HG02884 (cell line): ENCODE data around the gene SETD2.

Experiments used
- ATAC-seq: cut with Tn5 transposase; IDR thresholded peaks from one replicate; pipeline ENCODE4 v1.9.1; 2021; ENCODE audit warnings: mild to moderate bottlenecking, moderate library complexity; ENCODE audit not compliant: unreplicated experiment

Gene SETD2

DNA sequence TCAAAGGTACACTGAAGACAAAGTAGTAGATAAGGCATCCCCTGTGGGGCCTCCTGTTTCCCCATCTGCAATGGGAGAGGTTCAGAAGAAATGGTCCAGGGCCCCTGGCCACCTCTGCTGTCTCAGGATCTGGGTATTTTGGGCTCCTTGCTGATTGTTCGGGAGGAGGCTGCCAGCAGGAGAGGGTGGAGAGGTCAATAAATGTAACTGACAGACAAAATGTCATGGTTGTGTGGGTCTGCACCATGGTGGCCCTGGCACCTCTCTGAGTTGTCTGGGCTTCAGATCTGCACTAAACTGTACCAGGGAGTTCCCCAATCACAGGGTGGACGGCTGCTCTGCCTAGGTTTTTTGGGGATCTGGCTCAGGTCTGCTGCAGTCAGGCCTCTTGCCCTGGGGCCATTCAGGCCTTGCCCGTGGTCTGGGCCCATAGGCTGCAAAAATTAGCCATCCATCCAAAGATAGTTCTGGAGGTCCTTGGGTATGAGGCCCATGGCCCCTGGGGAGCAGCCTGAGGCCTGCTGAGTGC, 177.1 kb downstream of the SETD2 start:
- ATAC-seq: no peak

DNA sequence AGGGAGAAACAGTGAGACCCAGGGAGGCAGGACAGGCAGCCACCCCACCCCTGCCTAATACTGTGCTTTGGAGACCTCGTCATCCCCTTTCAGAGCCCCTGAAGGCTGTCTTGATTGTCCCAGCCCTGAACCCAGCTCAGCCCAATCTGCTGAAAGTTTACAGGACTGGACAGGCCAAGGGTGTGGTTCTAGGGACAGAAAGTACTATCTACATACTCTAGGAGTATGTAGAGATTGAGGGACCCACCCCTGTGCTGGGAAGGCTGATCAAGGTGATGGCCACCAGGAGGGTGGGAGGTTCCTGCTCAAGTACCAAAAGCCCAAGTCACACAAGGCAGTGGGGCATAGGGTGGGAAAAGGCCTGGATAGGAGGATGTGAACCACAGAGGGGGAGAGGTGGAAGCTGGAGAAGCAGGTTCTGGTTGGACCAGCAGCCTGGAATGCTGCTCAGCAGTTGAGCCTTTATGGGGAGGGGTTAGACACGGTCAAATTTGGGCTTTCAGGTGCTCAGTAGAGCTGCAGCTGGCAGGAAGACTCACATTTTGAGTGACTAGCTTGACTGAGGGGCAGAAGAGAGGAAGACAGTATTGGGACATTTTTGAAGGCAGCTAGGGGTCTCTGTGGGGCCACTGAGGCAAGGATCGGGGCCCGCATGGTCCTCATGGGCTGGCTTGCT, 177.7 kb downstream of the SETD2 start:
- no peak for ATAC-seq

DNA sequence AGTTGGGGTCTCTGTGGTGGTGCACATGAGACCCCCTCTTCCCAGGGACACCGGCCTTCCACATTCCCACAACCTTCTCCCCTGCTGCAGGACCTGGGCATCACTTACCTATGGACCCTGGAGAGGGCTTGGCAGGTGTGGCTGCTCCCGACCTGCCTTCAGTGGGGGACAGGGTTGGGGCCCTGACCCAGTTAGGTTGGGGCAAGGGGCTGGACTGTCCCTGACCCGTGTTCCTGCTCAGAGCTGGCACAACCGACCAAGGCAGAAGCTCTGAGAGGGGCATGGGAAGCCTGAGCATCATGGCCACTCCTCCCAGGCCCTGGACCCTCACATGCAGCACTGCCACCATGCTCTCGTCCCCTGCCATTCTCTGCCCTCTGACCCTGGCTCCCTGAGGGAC, 178.3 kb downstream of the SETD2 start:
- no peak for ATAC-seq

DNA sequence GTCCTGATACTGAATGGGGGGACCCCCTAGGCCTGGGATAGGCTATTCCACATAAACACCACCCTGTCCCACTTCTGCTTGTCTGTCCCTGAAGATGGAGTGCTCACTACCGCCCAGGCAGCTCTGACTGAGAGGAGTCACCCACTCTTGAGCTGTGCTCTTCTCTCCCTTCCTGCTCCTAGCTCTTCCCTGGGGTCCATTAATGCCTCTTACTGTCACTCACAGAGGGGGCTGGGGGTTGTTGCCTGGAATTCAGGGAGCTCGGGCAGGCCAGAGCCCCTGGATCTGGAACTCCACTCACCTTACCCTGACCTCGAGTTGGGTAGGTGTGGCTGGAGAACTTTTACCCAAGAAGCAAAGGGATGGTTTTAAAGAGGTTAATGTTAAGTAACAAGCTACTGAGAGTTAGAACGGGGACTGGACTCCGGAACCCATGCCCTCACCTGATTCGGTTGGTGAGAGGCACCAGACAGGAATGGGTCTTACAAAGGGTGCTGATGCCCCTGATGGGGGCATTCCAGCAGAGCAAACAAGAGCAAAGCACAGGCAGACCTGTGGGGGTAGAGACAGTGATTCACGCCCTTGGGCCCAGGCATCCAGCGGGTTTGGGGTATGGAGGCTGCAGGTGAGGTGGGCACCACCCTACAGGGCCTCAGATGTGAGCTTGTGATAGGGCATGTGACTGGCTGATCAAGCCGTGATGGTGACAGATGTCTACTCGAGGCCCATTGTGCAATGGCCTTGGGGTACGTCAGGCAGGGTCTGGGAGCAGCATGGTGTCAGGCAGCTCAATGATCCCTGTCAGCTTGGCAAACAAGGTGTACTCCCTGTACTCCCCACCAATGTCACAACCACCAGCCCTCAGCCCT, 179.1 kb downstream of the SETD2 start:
- no peak for ATAC-seq

DNA sequence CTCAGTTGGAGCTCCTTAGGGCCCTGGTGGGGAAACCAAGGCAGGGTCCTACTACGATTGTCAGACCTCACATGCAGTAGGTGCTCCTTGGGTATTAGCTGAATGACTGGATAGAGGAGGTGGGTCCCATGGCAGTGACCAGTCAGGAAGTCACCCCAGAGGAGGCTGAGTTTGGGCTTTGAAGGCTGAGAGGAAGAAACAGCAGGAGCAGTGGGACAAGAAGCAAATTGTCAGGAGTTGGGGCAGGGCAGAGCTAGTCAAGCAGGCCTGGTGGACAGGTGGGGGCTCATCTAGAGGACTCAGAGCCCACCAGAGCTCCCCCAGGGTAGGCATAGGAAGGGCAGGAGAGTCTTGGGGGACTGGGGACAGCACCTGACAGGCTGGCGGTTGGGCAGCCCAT, 181.4 kb downstream of the SETD2 start:
- ATAC-seq: no peak

DNA sequence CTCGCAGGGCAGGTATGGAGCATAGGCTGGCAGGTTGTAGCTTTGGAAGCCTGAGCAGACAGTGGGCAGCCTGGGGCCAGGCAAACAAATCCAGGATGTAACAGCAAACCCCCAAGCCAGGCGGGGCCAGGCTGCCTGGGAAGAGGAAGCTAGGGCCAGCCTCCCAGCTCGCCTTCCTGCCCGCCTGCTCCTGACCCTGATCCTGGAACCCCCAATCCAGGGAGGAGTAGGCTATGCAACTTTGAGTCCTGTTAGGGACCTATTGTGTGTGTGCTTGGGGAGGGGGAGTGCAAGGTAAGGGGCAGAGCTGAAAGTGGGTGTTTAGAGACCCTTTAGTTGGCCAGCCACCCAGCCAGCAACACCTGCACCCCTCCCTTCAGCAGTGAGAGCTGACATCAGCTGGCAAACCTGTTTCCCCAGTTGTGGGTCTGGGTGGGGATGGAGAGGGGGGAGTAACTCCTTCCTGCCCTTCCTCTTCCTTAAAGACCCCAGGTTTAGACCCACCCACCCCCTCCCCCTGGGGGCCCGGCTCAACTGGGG, 181.9 kb downstream of the SETD2 start:
- no peak for ATAC-seq

DNA sequence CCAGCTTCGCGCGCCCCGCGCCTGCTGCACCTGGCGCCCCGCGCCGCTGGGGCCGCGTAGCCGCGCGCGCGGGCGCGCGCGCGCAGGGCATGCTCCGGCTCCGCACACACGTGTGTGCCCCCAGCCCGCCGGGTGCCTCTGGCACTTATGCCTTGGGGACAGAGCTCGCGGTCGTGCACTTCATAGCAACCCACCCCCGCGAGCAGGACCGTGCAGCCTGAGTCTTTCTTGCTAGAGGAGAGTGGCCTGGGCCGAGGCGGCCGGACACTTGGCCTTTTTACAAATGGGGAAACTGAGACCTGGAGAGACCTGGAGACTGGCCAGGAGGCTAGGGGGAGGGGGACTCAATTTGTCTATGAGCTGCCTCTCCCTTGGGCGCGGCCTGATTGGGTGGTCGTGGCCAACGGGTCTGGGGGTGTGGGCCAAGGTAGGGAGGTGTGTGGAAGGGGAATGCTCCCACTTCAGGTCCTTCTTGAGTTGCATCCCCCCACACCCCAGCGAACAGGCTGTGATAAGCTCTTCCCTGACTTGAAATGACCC, 183.9 kb downstream of the SETD2 start:
- peak; percentile 10 for ATAC-seq

DNA sequence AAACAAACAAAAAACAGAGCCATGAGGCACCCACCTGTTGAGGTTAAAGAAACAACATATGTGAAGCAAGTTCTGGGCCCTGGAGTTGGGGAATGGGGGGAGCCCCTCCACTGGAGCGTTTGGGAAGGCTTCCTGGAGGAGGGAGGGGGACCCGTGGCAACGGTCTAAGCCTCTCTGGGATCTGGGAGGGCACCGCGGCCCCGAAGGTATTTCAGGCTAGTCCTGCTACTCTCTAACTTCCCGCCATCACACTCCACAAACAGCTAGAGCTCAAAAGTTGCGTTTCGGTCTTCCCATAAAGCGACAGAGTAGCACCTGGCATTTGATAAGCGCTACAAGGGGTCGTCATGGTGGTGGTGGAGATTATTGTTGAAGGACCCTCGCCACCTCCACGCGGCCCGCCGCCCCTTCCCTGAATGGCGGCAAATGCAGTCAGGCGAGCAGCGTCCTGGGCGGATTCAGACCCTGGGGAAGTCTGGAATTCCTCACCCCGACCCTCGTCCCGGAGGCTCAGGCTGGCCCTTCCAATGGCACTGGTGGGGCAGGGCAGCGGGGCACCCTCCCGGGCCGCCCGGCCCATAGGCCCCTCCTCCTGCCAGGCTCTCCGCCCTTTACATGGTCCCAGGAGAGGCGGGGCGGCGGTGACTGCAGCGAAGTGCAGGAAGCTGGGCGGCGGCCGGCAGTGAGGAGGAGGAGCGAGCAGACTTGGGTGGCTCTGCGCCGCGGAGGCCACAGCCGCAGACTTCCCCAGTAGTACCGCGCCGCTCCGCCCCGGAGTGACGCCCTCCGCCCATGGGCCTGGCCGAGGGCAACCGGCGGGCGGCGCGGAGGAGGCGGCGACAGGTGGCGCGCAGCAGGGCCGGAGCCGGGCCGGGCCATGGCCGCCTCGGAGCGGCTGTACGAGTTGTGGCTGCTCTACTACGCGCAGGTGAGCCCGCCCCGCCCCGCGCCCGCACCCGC, 184.6 kb downstream of the SETD2 start, which contains the start of gene NBEAL2:
Gene NBEAL2, plus strand, starts transcription at position 682 of the 960 bp plus-strand sequence. Its CDS starts 196 bp downstream, at position 878.
- ATAC-seq: peak; percentile 70

DNA sequence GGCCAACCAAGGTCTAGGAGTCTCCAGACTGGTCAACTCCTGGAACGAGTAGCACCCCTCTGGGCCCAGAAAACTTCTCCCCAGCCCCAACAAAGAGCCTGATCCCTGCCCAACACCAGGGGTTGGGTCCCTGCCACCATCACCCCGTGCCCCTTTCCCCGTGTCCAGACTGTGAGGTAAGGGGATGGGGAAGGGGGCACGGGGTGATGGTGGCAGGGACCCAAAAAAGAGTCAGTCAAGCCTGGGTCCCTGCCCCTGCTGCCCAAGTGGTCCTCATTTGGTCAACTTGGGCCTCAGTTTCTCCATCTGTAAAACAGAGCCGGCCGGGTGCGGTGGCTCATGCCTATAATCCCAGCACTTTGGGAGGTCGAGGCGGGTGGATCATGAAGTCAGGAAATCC, 185.5 kb downstream of the SETD2 start:
- no peak for ATAC-seq

DNA sequence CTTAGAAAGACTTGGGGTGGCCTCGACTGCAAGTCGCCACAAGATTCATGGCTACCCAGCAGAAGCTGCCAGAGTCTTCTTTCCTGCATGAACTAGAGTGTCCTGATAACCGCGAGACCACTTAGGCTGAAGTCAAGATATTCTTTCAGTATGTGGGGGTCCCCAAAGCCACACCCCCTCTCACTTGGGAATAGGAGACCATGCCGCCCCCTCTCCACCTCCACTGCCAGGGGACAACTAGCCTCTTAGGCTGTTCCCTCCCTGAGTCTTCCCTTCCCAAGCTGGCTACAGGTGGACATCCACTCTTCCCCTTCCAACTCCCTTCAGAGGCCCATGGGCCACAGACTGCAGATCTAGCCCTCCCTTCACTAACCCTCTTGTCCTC, 186.1 kb downstream of the SETD2 start:
- ATAC-seq: no peak

DNA sequence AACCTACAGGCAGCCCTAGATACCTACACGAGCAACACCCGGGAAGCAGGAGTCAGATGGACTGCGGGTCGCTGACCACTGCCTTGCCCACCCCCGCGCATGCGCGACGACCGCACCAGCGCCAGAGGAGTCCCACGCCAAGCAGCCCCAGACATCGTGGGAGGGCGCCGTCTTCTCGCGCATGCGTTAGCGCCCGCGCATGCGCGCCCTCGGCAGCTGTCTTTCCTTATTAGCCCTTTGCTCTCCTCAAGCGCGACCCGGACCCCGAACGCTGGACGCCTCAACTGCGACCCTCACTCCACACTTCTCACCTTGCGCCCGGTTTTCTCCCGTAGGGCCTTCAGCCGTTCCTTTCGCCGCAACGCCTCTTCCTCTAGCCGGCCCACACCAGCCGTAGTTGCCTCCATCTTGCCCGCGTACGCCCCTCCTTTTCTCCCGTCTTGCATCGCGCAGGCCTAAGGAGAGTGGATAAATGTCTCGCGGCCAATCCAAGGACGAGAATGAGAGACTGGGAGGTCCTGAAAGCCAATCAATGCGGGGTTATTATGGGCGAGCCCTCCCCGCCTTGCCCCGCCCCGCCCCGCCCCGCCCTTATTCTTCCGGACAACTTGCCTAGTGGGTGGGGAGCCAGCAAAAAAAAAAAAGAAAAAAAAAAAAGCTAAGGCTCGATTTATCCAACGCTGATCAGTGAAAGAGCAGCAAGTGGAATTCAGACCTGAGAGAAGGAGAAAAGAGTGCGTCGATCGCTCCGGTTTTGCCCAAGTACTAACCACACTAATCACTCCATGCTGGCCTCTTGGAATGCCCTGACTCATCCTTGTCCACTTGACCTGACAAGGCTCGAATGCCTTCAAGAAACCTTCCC, 187.4 kb downstream of the SETD2 start, which contains the start of gene CCDC12:
Gene CCDC12, minus strand, starts transcription at position 420 of the 865 bp plus-strand sequence. Its CDS starts 13 bp downstream, at position 407.
- ATAC-seq: peak; percentile 51

DNA sequence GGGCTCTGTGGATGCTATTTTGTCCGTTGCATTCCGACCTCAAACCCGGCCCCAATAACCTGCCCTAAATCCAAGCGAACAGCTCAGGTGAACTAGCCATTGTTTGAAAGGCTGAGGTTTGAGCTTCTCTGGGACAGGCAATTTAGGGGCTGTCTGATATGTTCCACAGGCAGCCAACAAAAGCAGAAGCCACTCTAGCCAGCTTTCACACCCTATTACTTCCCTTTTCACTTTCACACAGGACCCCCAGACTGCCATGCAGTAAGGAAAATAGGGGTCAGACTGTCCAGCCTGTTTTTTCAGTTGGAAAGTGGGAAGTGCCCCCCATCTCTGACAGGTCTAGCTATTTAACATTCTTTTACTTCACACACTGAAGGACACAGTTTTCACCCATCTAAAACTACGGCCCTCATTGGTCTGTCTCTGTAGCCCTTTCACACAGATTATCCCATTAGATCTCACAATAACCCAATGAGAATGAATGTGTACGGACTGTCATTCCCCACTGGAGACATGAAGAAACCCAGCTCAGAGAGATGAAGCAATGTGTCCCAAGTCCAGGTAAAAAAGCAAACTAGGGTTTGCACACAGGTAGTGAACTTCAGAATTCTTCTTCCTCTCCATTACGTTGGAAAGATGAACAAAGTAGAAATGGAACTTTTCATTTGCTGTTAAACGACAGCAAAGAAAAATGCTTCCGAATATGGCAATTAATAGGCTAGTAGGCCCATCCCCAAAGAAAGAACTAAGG, 189.3 kb downstream of the SETD2 start:
- ATAC-seq: no peak

DNA sequence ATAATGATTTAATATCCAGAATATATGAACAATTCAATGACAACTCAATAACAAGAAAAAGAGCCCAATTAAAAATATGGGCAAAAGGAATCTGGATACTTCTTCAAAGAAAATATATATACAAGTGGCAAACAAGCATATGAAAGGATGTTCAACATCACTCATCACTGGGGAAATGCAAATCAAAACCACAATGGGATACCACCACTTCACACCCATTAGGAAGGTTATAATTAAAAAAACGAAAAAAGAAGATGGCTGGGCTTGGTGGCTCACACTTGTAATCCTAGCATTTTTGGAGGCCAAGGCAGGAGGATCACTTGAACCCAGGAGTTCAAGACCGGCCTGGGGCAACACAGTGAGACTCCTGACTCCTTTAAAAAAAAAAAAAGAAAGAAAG, 191.5 kb downstream of the SETD2 start:
- ATAC-seq: no peak

DNA sequence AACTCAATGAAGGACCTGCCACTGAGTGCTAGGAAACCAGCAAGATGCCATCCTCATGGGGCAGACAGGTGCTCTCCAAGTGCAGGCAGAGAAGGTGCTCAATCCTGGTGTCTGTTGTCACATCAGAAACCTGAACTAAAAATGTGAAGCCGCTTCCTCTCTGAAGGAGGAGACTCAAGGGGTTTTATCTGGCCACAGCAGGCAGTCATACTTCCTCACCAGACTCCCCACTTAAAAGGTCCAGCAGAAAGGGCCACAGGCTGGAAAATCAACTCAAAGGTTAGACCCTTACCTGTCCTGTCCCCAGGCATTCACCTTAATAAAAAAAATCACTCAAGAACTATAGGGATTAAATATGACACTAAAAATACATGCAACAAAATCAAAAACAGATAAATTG, 192.2 kb downstream of the SETD2 start:
- ATAC-seq: no peak

DNA sequence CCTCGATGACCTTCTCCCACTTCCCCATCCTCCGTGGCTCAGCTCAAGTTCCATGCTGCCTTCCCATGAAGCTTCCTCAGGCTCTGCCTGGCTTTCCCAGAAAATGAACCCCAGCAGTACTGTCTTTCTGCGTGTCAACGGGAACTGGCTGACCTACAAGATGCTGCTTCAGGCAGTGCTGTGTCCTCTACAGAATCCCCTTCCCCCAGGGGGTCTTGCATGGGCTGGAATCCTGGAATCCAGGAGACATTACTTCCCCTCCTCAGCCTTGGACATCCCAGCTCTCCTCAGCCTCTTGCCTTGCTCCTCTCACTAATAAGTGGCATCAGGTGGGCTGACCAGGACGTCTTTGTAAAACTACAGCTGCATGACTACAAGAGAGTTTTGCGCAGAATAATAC, 192.8 kb downstream of the SETD2 start:
- no peak for ATAC-seq

DNA sequence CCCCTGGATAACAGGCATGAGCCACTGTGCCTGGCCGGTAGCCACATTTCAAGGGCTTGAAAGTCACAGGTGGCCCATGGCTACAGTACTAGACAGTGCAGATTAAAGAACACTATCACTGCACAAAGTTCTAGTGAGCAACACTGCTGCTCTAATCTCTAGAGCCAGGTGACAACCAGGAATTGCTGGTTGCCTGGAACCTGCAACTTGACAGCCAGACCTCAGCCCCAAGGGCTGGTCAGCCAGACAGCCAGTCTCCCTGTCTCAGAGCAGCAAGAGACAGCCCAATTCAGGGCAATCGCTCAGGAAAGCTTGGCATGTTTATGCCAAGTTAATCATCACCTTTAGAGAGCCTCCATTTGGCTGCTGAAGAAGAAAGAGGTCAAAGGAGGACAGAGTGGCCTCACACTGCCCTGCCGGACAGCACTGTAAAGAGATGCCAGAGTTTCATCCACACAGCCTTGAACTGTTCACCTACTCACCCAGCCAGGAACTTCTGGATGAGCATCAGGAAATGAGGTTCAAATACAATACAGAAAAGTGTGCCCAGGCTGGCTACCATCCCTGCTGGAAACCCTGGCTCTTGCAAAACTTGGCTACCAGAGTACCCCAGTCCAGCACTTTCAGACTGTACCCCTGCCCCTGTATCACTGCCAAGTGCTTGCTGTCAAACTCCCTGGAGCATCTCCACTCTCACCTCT, 193.4 kb downstream of the SETD2 start:
- ATAC-seq: no peak

DNA sequence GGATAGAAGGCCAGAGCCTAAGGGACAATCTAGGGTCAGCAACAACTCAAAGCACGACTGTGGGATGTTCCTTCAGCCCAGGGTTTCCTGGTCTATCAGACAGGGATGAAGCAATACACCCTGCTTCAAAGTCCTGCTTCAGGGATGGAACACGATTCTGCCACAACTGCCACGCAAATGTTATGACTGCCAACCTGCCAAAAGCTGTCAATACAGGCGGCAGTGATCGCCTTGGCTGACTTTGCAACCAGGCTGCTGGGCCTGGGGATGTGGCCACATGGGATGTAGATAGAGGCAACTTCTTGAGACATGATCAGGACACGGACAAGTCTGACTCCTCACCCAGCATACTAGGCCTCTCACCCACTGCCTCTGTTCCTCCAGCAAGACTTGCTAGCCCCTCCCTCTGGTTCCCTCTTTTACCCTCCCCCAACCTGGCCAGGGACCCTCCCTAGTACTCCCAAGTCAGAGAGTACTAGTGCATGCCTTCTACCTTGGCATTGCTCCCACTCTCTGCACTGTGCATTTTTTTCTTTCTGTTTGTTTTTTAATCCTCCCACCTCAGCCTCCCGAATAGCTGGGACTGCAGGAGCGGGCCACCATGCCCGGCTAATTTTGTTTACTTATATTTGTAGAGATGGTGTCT, 195.0 kb downstream of the SETD2 start:
- ATAC-seq: no peak
